Transverse colon (tissue), 4 donors: Measurements from ENCODE around the gene CLDN2.

Experiments used
- CTCF ChIP-seq, 5 experiments: fragments of 200-600 bp in 3 of 5; fragments of 450-650 bp in 2 of 5; sonication (generic) in 3 of 5; IDR thresholded peaks; 1 replicate in 2 of 5; 2 replicates in 3 of 5; pipeline ENCODE4 v1.5.1; 2016 to 2017; ENCODE audit warnings: antibody characterized with exemption in 5 of 5, inconsistent platforms in 3 of 5, mild to moderate bottlenecking in 2 of 5, moderate library complexity in 1 of 5
- EP300 ChIP-seq: sonication (generic); formaldehyde crosslinking; IDR thresholded peaks from one replicate; pipeline ENCODE4 v1.6.1; 2017; ENCODE audit warnings: antibody characterized with exemption, low read depth
- POLR2AphosphoS5 ChIP-seq, 3 donors: sonication (generic); formaldehyde crosslinking; IDR thresholded peaks; one replicate each; pipeline ENCODE4 v1.6.1; 2016; ENCODE audit warnings: antibody characterized with exemption in 3 of 3

- TF ChIP-seq CTCF (IDR thresholded peaks at IDR 0.05) (no peak), EP300 (no peak), POLR2AphosphoS5 (IDR thresholded peaks at IDR 0.05) (no peak)
Observed at GRCh38 chrX:106894978-106895452, 25.2 kb upstream of the CLDN2 start.
